Neural cell (in vitro differentiated cells): Measurements from ENCODE around the gene VWA8.

Experiments
- CTCF ChIP-seq: fragments of 450-650 bp; IDR thresholded peaks from 2 replicates; pipeline ENCODE4 v1.5.1; 2014; ENCODE audit warnings: antibody characterized with exemption, mild to moderate bottlenecking, moderate library complexity; ENCODE audit not compliant: poor library complexity, severe bottlenecking
- EP300 ChIP-seq: fragments of 450-650 bp; conservative IDR thresholded peaks from 2 replicates; pipeline ENCODE4 v1.6.1; 2014; ENCODE audit warnings: antibody characterized with exemption, mild to moderate bottlenecking, moderate library complexity; ENCODE audit not compliant: poor library complexity, severe bottlenecking
- MXI1 ChIP-seq: fragments of 450-650 bp; conservative IDR thresholded peaks from 2 replicates; pipeline ENCODE4 v1.6.1; 2014; ENCODE audit warnings: antibody characterized with exemption, mild to moderate bottlenecking; ENCODE audit not compliant: poor library complexity, severe bottlenecking
- POLR2AphosphoS5 ChIP-seq: IDR thresholded peaks from 2 replicates; pipeline ENCODE4 v1.6.1; 2012
- SMC3 ChIP-seq: fragments of 450-650 bp; conservative IDR thresholded peaks from 2 replicates; pipeline ENCODE4 v1.6.1; 2014; ENCODE audit warnings: antibody characterized with exemption, mild to moderate bottlenecking, moderate library complexity; ENCODE audit not compliant: poor library complexity
- TAF1 ChIP-seq: IDR thresholded peaks from 2 replicates; pipeline ENCODE4 v1.6.1; 2012; ENCODE audit warnings: low read depth

DNA sequence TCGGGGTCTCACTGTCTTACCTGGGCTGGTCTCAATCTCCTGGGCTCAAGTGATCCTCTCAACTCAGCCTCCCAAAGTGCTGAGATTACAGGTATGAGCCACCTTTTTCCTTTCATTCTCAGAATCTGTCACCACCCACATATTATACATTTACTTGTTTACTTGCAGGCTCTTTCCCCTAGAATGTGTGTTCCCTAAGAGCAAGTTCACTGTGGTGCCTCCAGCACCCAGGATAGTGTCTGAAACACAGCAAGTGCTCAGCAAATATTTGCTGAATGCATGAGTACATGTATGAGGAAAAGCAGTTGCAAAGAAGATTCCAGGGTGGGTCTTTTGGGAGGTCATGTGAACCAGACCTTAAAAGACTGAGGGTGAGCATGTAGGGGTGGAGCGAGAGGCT, 406.7 kb downstream of the VWA8 start:
- TF ChIP-seq TAF1 = no peak
- no peak for TF ChIP-seq CTCF
- TF ChIP-seq EP300 = no peak
- TF ChIP-seq POLR2AphosphoS5 = no peak
- no peak for TF ChIP-seq MXI1
- TF ChIP-seq SMC3 = no peak
